ENCODE data around the gene CPEB4. TPM values are rescaled to one million over a fixed set of nuclear protein-coding genes. Genes with fewer than 3 reads are reported as not detected.

Gene CPEB4
- total and polyA plus RNA-seq, 2 donors (not counting 3 experiments of a cell fraction or from before 2014, with no cell fraction given): 11.3 to 16.4 TPM

- no peak overlapping the region for H3K4me3 ChIP-seq (replicated peaks in 1 of 3; ENCODE audit: insufficient read depth in 1 of 3, low read depth in 1 of 3, low read length in 3 of 3)
- FAIRE-seq (no peak), DNase-seq (ENCODE audit: low read depth, low spot score) (no peak)
- intact Hi-C loops (cut with micrococcal nuclease): no loop called here
- H2AFZ ChIP-seq (ENCODE audit: low read depth, low read length): no peak overlapping the region
- H3K36me3 ChIP-seq (ENCODE audit: control insufficient read depth in 2 of 2, extremely low read depth in 1 of 2, insufficient read depth in 2 of 2, low read length in 2 of 2): no peaks in the 10 kb centered on the region
- TF ChIP-seq CTCF (IDR thresholded peaks at IDR 0.05; ENCODE audit: extremely low read depth in 1 of 2, insufficient read depth in 1 of 2, low read depth in 1 of 2, low read length in 2 of 2) (no peak), JUN (IDR thresholded peaks at IDR 0.05; ENCODE audit: borderline replicate concordance, insufficient read depth, insufficient read length, low read depth) (no peak), POLR2A (IDR thresholded peaks at IDR 0.05; ENCODE audit: low read depth, low read length) (no peak), FOS (IDR thresholded peaks at IDR 0.05; ENCODE audit: borderline replicate concordance, insufficient read depth, low read length) (no peak), MYC (IDR thresholded peaks at IDR 0.05; ENCODE audit: low read depth, low read length) (no peak), GATA2 (IDR thresholded peaks at IDR 0.05; ENCODE audit: insufficient read depth, insufficient read length, low read depth, low read length) (no peak), MAX (IDR thresholded peaks at IDR 0.05; ENCODE audit: insufficient read depth, insufficient read length) (no peak), EZH2 (IDR thresholded peaks at IDR 0.05; ENCODE audit: borderline replicate concordance, low read depth, low read length, severe bottlenecking) (no peak), POLR2AphosphoS5 (IDR thresholded peaks at IDR 0.05; ENCODE audit: insufficient read depth, low read depth, low read length) (no peak)
- no peaks in the 10 kb centered on the region for H3K9me1 ChIP-seq (replicated peaks; ENCODE audit: control insufficient read depth, extremely low read depth, insufficient read depth, low read length)
- no peaks in the 10 kb centered on the region for H3K9me3 ChIP-seq (replicated peaks; ENCODE audit: control insufficient read depth, insufficient read depth, low read length)
- no TSS peak for BruUV-seq (replicated peaks)
- dilution Hi-C loops (cut with MboI; ENCODE audit: extremely low pct_ligation_motif_present, low sequenced_read_pairs): no loop called here
- no peak overlapping the region for H3K4me2 ChIP-seq (ENCODE audit: insufficient read depth, low read length)
- H3K79me2 ChIP-seq (ENCODE audit: control insufficient read depth, insufficient read depth, low read length): no peaks in the 10 kb centered on the region
- H3K27me3 ChIP-seq (ENCODE audit: control insufficient read depth in 2 of 2, insufficient read depth in 2 of 2, low read length in 2 of 2): no peaks in the 10 kb centered on the region
- peaks cover 4% of the 10 kb centered on the region for H3K4me1 ChIP-seq (ENCODE audit: control insufficient read depth, extremely low read depth, insufficient read depth, low read length)
- no peaks in the 10 kb centered on the region for H4K20me1 ChIP-seq (replicated peaks; ENCODE audit: control insufficient read depth, extremely low read depth, insufficient read depth, low read length)
- ChIA-PET POLR2A (no interaction called here), CTCF (interaction anchor here (0.9 kb wide), 1 partner anchor 63 kb away, joined by 3 read pairs; no protein-coding TSS in a partner anchor)
- H3K27ac ChIP-seq (ENCODE audit: insufficient read depth, low read depth, low read length): no peak overlapping the region
- no peak overlapping the region for H3K9ac ChIP-seq (replicated peaks; ENCODE audit: extremely low read depth, insufficient read depth, low read length)
Measured at GRCh38 chr5:173862047-173862477, 26.1 kb upstream of the CPEB4 start.

Measured in endothelial cell of umbilical vein (primary cell).